NB4 (cell line): ENCODE data around the gene SLC12A5.

ENCODE experiments used
- CTCF ChIP-seq: IDR thresholded peaks from one replicate; pipeline ENCODE4 v1.5.1; 2012; ENCODE audit warnings: low read depth, low read length
- MAX ChIP-seq: IDR thresholded peaks from 2 replicates; pipeline ENCODE4 v1.6.1; 2011; ENCODE audit warnings: low read depth, low read length
- MYC ChIP-seq: IDR thresholded peaks from 2 replicates; pipeline ENCODE4 v1.6.1; 2011; ENCODE audit warnings: low read depth, low read length
- POLR2A ChIP-seq: IDR thresholded peaks from 2 replicates; pipeline ENCODE4 v1.6.1; 2011; ENCODE audit warnings: mild to moderate bottlenecking; ENCODE audit not compliant: insufficient read length; ENCODE audit errors: extremely low read depth

- TF ChIP-seq CTCF (no peak), POLR2A (no peak), MAX (no peak), MYC (no peak)
These were observed 34.6 kb downstream of the SLC12A5 start for GRCh38 chr20:46063652-46064054.
